Hepatocyte (in vitro differentiated cells): ENCODE results near the gene MCF2L2.

ENCODE experiments used
- EZH2 ChIP-seq: fragments of 200-600 bp; sonication (generic); IDR thresholded peaks from 2 replicates; pipeline ENCODE4 v1.6.1; 2016; ENCODE audit warnings: antibody characterized with exemption, mild to moderate bottlenecking, borderline replicate concordance
- TF ChIP-seq, protein P1 (sequence below): fragments of 200-600 bp; sonication (generic); IDR thresholded peaks from 2 replicates; pipeline ENCODE4 v1.5.1; 2016; ENCODE audit warnings: antibody characterized with exemption, mild to moderate bottlenecking; ENCODE audit not compliant: poor library complexity

DNA sequence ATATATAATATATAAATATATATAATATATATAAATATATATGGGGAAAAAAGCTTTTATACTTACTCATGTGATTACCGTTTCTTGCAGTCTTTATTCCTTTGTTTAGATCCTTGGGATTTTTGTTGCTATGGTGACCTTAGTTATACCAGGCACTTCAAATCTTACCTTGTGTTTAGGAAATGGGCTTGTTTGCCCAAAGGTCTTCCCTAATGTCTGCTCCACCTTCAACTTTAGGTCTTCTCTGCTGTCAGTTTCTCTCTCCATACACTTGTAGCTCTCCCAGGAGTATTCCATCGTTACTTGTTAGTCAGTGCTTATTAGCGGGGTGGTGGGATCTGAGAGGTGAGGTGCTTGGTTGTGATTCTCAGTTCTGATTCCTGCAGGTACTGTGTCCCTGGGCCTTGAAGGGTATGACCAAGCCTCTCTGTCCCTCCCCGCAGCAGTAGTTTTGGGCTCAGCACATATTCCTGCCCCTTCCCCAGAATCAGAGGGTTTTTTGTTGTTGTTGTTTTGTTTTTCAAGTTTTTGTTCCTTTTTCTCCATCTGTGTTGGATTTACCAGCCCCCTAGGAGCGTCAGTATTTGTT lies 256.3 kb downstream of the MCF2L2 start:
- TF ChIP-seq, protein P1, sequence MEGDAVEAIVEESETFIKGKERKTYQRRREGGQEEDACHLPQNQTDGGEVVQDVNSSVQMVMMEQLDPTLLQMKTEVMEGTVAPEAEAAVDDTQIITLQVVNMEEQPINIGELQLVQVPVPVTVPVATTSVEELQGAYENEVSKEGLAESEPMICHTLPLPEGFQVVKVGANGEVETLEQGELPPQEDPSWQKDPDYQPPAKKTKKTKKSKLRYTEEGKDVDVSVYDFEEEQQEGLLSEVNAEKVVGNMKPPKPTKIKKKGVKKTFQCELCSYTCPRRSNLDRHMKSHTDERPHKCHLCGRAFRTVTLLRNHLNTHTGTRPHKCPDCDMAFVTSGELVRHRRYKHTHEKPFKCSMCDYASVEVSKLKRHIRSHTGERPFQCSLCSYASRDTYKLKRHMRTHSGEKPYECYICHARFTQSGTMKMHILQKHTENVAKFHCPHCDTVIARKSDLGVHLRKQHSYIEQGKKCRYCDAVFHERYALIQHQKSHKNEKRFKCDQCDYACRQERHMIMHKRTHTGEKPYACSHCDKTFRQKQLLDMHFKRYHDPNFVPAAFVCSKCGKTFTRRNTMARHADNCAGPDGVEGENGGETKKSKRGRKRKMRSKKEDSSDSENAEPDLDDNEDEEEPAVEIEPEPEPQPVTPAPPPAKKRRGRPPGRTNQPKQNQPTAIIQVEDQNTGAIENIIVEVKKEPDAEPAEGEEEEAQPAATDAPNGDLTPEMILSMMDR: no peak
- TF ChIP-seq EZH2: no peak
